IMR-90 (cell line): ENCODE measurements around the gene GRIN2A.

ENCODE experiments used
- BHLHE40 ChIP-seq: fragments of 150-350 bp; IDR thresholded peaks from 2 replicates; pipeline ENCODE4 v1.6.1; 2016; ENCODE audit warnings: mild to moderate bottlenecking, low read depth, low read length
- CHD1 ChIP-seq: IDR thresholded peaks from 2 replicates; pipeline ENCODE4 v1.6.1; 2012; ENCODE audit warnings: low read depth, low read length, improper control_type of control experiment
- CTCF ChIP-seq: conservative IDR thresholded peaks from 2 replicates; pipeline ENCODE4 v1.5.1; 2012; ENCODE audit warnings: mild to moderate bottlenecking, low read depth, low read length, improper control_type of control experiment
- MAFK ChIP-seq: IDR thresholded peaks from 2 replicates; pipeline ENCODE4 v1.6.1; 2012; ENCODE audit warnings: low read depth, low read length, improper control_type of control experiment
- MXI1 ChIP-seq: IDR thresholded peaks from 2 replicates; pipeline ENCODE4 v1.6.1; 2012; ENCODE audit warnings: low read depth, mild to moderate bottlenecking, low read length, moderate library complexity, borderline replicate concordance
- POLR2A ChIP-seq: IDR thresholded peaks from 2 replicates; pipeline ENCODE4 v1.6.1; 2012; ENCODE audit warnings: mild to moderate bottlenecking, low read depth, low read length
- RCOR1 ChIP-seq: IDR thresholded peaks from 2 replicates; pipeline ENCODE4 v1.6.1; 2012; ENCODE audit warnings: mild to moderate bottlenecking, low read length, improper control_type of control experiment; ENCODE audit not compliant: insufficient replicate concordance
- USF2 ChIP-seq: fragments of 150-350 bp; IDR thresholded peaks from 2 replicates; pipeline ENCODE4 v1.6.1; 2017; ENCODE audit warnings: mild to moderate bottlenecking, antibody characterized with exemption, low read length, low read depth
- TF ChIP-seq, protein P1 (sequence below): fragments of 150-350 bp; IDR thresholded peaks from 2 replicates; pipeline ENCODE4 v1.6.1; 2016; ENCODE audit warnings: low read depth, mild to moderate bottlenecking, low read length, moderate library complexity, borderline replicate concordance

- no peak for TF ChIP-seq CTCF
- TF ChIP-seq POLR2A, result no peak
- TF ChIP-seq, protein P1, sequence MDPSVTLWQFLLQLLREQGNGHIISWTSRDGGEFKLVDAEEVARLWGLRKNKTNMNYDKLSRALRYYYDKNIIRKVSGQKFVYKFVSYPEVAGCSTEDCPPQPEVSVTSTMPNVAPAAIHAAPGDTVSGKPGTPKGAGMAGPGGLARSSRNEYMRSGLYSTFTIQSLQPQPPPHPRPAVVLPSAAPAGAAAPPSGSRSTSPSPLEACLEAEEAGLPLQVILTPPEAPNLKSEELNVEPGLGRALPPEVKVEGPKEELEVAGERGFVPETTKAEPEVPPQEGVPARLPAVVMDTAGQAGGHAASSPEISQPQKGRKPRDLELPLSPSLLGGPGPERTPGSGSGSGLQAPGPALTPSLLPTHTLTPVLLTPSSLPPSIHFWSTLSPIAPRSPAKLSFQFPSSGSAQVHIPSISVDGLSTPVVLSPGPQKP, result no peak
- no peak for TF ChIP-seq RCOR1
- no peak for TF ChIP-seq BHLHE40
- no peak for TF ChIP-seq USF2
- TF ChIP-seq MXI1, result no peak
- no peak for TF ChIP-seq MAFK
- TF ChIP-seq CHD1, result no peak
These were observed 8.9 kb upstream of the GRIN2A start for GRCh38 chr16:10191096-10191495.
